Stimulated activated CD4-positive, alpha-beta T cell treated with anti-CD3 and anti-CD28 coated beads, Interleukin-4, amount 100 ng/mL, for 48 hours (primary cell): Measurements from ENCODE around the gene GFOD1.
A peak's percentile ranks its signal among the peaks of the same experiment; 100 is the strongest.
"Not testable (repeated sequence)": the region's sequence is repeated elsewhere in the genome, so short reads cannot be mapped to it uniquely, and the experiment has no call there.

Source experiments
- DNase-seq, 2 donors: peaks; one replicate each; pipeline ENCODE4 v3.0.0-alpha.2; 2020; ENCODE audit warnings: low read depth in 2 of 2

The GFOD1 gene

GRCh38 chr6:13465734-13466133 lies 21.7 kb downstream of the GFOD1 start:
- DNase-seq = no peak

- DNase-seq = no peak
Measured at GRCh38 chr6:13463941-13464340, 23.5 kb downstream of the GFOD1 start.

GRCh38 chr6:13463328-13463717 lies 24.1 kb downstream of the GFOD1 start:
- no peak for DNase-seq

DNA sequence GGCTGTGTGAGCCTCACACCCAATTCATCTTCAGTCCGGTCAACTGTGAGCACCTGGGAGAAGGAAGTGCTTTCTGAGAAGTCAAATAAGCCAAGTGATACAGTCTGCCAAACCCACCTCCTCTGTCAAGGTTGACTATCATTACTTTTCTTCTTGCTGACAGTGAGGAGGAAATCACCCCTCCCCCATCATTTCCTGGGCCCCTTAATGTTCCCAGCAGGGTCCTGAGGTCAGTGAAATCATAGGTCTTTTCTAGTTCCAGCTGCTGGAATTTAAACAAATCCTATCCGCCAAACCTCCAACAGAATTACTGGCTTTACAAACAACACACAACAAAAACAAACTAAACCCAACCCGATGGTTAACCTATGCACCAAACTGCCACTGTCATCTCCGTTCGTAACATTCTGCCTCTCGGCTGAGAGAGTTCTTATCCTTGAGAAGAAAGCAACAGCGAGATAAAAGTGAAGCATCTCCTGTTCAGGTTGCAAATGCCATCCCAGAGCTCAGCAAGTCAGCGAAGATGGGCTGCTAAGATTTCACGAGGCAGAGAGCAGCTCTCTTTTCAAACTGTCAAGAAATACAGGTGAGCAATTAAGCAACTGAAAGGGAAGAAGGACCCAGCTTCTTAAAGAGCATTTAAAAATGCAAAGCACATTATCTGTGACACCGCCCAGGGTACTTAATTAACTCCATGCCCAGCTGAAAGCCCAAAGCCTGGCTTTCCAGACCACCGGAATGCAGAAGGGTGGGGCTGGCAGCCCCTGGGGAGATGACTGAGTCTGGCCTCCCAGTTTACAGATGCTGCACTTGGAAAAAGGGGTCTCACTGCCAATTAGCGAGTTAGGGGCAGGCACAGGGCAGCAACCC lies 24.7 kb downstream of the GFOD1 start:
- no peak for DNase-seq

DNA sequence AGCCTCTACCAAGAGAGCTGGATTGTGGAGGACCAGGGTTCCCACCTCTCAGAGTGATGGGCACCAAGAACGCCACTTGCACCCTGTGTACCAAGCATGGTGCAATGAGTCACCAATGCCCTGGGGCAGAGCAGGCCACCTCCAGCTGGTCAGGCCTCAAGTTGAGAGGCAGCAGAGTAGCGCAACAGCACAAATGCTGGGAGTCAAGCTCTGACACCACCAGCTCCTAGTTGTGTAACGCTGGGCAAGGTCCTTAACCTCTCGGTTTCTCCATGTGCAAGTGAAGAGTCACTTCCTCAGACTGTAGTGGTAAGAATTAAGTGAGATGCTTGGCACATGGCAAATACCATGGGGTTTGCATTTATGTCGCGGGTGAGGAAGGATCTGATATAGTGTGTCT lies 25.6 kb downstream of the GFOD1 start:
- DNase-seq = no peak

- no peak for DNase-seq
Measured at GRCh38 chr6:13461307-13461706, 26.1 kb downstream of the GFOD1 start.

DNA sequence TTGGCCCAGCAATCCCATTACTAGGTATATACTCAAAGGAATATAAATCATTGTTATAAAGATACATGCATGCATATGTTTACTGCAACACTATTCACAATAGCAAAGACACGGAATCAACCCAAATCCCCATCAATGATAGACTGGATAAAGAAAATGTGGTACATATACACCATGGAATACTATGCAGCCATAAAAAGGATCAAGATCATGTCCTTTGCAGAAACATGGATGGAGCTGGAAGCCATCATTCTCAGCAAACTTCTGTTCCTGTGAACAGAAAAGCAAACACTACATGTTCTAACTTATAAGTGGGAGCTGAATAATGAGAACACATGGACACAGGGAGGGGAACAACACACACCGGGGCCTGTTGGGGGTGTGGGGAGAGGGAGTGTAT lies 27.1 kb downstream of the GFOD1 start:
- DNase-seq = not testable (repeated sequence)

- no peak for DNase-seq
Measured at GRCh38 chr6:13457577-13457976, 29.8 kb downstream of the GFOD1 start.

GRCh38 chr6:13455552-13455966 lies 31.8 kb downstream of the GFOD1 start:
- DNase-seq = no peak

DNA sequence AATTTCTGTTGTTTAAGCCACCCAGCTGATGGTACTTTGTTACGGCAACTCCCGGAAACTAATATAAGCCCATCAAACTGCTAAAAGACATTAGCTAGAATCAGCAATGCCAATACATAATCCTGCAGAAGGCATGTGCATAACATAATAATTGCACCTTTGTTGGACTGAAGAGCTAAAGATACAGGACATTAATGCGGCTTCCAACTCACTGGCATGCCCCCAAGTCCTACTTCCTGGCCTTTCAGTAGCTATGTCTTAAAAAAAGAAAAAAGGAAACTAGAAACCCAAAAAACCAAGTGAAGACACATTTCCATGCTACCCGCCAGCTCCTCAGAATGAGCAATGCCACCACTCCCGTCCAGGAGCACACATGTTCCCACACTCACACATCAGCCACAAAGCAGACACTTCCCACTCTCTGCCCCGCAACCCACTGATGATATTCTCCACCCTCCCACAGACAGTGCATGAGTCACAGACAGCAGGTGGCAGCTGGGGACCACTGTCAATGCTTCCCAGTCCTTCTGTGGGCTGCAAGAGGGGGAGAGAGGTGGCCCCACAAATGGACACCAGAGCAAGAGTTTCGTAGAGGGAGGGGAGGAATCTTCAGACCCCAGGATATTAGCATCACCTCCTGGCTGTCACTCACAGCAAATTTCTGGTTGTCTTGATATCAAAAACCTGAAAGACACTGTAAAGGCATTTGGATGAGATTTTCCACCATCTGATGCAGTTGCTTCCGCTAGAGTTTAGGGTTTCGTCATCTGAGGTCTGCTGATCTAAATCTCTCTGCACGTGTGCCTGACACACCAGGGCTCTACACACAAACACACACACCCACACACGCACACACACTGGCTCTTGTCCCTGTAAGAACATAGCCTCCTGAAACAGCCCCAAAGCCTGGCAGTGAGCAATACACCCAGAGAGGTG lies 32.8 kb downstream of the GFOD1 start:
- DNase-seq = peak; percentile 62 to 77

DNA sequence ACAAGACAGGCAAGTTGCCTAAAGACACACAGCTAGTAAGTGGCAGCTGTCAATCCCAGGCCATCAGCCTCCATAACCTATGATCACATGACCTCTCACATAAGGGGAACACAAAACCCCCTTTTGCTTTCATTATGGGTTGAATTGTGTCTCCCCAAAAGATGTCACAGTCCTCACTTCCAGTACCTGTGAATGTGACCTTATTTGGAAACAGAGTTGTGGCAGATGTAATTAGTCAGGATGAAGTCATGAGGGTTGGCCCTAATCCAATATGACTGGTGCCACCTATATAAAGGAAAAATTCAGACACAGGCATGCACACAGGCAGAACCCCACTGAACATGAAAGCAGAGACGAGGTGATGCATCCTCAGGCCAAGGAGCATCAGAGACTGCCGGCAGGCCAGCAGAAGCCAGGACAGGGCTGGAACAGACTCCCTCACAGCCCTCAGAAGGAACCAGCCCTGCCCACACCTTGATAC lies 33.6 kb downstream of the GFOD1 start:
- peak in 1 of 2 donors; percentile 43 for DNase-seq

- DNase-seq = no peak
Measured at GRCh38 chr6:13453153-13453552, 34.2 kb downstream of the GFOD1 start.

- DNase-seq = no peak
Measured at GRCh38 chr6:13452346-13453117, 34.9 kb downstream of the GFOD1 start.

DNA sequence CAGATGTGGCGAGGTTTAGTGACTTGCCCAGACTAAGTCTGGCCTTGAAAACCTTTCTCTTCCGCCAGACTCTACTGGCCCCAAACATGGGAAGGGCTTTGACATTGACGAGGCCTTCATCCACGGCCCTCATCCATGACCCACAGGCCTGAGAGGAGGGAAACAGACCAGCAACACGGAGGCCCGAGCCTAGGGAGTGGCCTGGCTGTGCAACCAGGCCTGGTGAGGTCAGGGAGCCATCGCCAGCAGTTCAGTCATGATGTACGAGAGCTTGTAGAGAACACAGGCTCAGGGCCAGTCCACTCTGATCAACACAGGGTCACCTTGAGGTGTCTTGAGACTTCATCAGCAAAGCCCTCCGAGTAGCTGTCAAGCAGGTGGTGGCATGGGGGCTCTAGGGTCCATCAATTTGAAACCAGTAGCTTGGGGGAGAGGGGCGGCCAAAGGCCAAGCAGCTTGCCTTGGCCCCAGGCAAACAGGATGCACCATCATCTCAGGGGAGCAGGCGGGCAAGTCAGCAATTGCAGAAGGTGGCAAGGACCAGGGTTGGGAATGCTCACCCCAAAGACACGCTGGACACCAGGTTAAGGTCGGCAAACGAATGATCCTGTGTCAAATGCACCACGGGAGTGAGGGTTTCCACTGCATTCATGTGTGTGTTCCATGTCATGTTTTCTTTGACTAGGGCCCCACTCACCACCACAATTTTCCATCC lies 36.1 kb downstream of the GFOD1 start:
- DNase-seq = no peak

DNA sequence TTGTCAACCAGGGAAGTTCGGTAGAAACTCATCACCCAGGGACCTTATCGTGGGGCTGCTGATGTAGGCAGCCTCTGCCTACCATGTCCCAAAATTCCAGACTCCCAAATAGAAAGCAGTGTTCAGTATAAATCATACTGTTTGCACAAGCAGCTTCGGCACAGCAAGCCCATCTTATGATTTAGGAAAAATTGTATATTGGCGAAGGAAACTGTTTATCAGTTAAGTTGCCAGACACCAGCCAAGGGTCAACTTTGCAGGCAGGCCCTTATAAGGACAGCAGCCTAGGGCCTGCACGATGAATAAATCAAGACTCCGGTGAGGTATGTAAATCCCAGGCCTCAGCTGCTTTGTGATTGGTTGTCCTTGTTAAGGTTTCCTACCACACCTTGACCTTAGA lies 36.8 kb downstream of the GFOD1 start:
- no peak for DNase-seq

DNA sequence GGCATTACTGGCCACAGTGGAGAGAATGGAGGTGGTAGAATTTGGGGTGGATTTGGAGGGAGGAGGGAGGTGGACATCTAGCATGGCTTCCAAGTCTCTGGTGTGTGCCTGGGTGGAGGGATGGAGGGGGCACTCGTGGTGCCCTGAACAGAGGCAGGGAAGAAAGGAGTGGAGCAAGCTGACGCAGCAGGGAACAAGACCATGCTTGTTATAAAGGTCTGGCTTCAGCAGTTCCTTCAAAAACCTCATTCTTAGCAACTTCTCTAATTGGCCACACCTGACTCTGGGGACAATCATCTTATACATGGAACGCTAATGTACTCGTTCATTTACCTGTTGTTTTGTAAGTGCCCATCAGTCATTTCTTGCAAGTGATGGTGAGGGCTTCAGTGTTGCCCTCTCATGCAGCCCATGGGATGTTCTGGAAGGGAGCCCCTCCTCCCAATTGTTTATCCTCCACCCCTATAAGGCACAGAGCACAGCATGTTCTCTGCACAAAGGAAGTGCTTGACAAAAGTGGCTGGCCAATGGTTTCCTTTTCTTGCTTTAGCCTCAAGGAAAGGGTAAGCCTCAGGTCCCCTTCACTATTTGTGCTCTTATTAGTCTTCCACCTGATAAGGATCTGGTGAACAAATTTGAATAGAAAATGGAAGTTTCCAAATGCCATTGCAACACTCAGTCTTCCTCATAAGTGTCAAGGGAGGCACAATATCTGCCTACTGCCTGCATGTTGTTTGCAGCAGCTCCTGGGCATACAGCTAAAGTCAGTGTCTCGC lies 39.3 kb downstream of the GFOD1 start:
- no peak for DNase-seq

DNA sequence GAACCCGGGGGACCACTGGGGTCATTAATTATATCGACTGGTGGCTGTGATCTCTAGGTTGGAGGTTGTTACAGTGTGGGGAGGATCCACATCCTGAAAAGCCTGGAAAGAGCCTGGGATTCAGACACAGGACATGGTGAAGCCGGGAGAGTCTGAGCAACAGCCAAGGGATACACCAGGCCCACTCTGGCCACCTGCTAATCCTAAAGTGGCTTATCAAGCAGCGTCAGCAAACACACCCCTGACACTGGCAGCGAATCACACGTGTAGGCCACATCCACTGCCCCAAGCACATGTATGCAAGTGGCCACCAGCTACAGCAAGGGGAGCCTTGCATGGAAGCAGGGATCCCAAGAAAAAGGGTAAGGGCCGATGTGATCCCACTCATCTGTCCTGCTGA lies 41.0 kb downstream of the GFOD1 start:
- no peak for DNase-seq

DNA sequence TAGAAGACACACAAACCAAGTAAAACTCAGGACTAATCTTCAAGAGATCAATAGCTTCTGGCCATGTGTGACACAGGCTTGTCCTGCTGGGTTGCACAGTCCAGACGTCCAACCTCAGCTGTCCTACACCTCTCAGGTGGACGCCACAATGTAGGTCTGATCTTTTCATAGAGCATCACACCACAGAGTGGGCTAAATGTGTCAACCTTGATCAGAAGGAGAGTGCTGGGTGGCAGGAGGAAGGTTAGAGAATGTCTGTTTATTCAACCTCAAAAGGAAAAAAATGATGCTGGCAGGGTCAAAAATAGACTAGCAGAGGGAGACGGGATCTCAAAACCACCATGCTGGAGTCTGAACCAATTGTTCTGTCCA lies 41.7 kb downstream of the GFOD1 start:
- DNase-seq = no peak

DNA sequence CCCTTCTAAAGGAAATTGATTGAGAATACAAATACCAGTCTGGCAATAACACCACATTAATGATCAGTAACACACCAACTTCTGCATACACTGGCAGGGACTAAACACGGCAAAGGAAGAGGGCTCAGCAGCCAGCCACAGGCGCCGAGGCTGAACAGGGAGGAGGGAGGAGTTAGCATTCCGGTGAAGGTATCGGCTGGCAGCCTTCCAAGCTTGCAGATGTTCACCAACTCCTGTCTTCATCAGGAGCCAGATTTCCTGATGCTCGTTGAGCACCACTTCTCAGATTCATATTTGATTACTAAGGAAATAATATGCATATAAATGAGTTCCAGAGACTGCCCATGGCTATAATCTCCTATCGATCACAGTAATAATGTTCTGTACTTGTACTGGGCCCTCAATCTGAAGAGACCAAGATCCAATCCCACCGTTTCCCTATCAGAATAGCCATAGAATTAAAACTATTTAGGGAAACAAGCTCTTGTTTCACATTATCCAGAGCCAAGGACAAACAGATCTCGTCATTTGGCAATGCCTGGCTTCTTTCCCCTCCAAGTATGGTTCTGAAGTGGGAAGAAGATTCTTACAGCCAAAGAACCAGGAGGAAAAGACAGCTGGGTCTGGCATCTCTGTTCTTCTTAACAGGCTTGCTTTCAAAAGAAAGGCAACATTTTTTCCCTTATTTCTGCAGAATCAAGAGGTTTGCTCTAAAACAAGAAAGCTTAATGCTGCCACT lies 42.2 kb downstream of the GFOD1 start:
- DNase-seq = no peak

GRCh38 chr6:13444604-13445003 lies 42.8 kb downstream of the GFOD1 start:
- DNase-seq = no peak
